Endodermal cell (in vitro differentiated cells): ENCODE data around the gene ALOXE3. TPM values are rescaled to one million over a fixed set of nuclear protein-coding genes. Genes with fewer than 3 reads are reported as not detected.

Experiments
- DNase-seq: peaks from one replicate; pipeline ENCODE4 v3.0.0-alpha.2; 2017
- H3K27ac ChIP-seq: 2 replicates; pipeline ENCODE4 v1.5.1; 2013; ENCODE audit warnings: mild to moderate bottlenecking, low read depth, low read length, moderate library complexity
- H3K27me3 ChIP-seq: 2 replicates; pipeline ENCODE4 v1.6.1; 2013; ENCODE audit warnings: mild to moderate bottlenecking, low read length, moderate library complexity; ENCODE audit not compliant: insufficient read depth, control insufficient read depth, poor library complexity, severe bottlenecking
- H3K36me3 ChIP-seq: 2 replicates; pipeline ENCODE4 v1.7.0; 2013; ENCODE audit warnings: mild to moderate bottlenecking, low read length, moderate library complexity; ENCODE audit not compliant: control insufficient read depth, insufficient read depth
- H3K4me1 ChIP-seq: one replicate; pipeline ENCODE4 v1.7.0; 2013; ENCODE audit warnings: low read length; ENCODE audit not compliant: control insufficient read depth, insufficient read depth
- H3K4me3 ChIP-seq: 2 replicates; pipeline ENCODE4 v1.5.1; 2013; ENCODE audit warnings: mild to moderate bottlenecking, low read length, moderate library complexity
- H3K9ac ChIP-seq: 2 replicates; pipeline ENCODE4 v1.6.1; 2013; ENCODE audit warnings: mild to moderate bottlenecking, low read length, moderate library complexity; ENCODE audit not compliant: poor library complexity, severe bottlenecking; ENCODE audit errors: extremely low read depth
- H3K9me3 ChIP-seq: 2 replicates; pipeline ENCODE4 v1.6.1; 2013; ENCODE audit warnings: mild to moderate bottlenecking, low read length, moderate library complexity; ENCODE audit not compliant: control insufficient read depth
- H3K27ac Mint-ChIP-seq: 2 replicates; pipeline ENCODE4 v1.8.0; 2020; ENCODE audit warnings: mixed read lengths
- H3K27me3 Mint-ChIP-seq: 2 replicates; pipeline ENCODE4 v1.8.0; 2021; ENCODE audit warnings: mild to moderate bottlenecking, mixed read lengths; ENCODE audit not compliant: insufficient read depth
- H3K36me3 Mint-ChIP-seq: 2 replicates; pipeline ENCODE4 v1.8.0; 2020; ENCODE audit warnings: low read depth, mixed read lengths
- H3K4me1 Mint-ChIP-seq: 2 replicates; pipeline ENCODE4 v1.8.0; 2020; ENCODE audit warnings: mixed read lengths
- H3K4me3 Mint-ChIP-seq: 2 replicates; pipeline ENCODE4 v1.8.0; 2020; ENCODE audit warnings: mild to moderate bottlenecking, moderate library complexity, mixed read lengths
- H3K9me3 Mint-ChIP-seq: 2 replicates; pipeline ENCODE4 v1.8.0; 2020; ENCODE audit warnings: mild to moderate bottlenecking, mixed read lengths
- WGBS, 2 experiments: methylation state at CpG; one replicate each; pipeline versions ENCODE4 v1.1.5 to v1.1.7; 2013; ENCODE audit warnings: missing lambda C conversion rate in 2 of 2, mixed read lengths in 1 of 2; ENCODE audit not compliant: insufficient coverage in 1 of 2, insufficient read length in 1 of 2; 5-methylcytosine and 5-hydroxymethylcytosine counted together
- total RNA-seq, 2 donors: library from RNA; stranded (reverse); fragmentation: NEBNext Ultra II Directional in 1 of 2; extraction: Animal tissue kit (Norgen Biotek cat#: 25700) in 1 of 2; gene quantifications; 2 replicates in 1 of 2; 3 replicates in 1 of 2; pipeline ENCODE4 v1.2.1, GENCODE V29; 2021
- TF ChIP-seq, protein P1 (sequence below): fragments of 200-600 bp; sonication (generic); conservative IDR thresholded peaks from 2 replicates; pipeline ENCODE4 v1.5.0; 2021; ENCODE audit warnings: antibody characterized with exemption, mild to moderate bottlenecking

ALOXE3 gene
- total RNA-seq, 2 donors from 2014 or later, result 0.13 to 0.49 TPM

DNA sequence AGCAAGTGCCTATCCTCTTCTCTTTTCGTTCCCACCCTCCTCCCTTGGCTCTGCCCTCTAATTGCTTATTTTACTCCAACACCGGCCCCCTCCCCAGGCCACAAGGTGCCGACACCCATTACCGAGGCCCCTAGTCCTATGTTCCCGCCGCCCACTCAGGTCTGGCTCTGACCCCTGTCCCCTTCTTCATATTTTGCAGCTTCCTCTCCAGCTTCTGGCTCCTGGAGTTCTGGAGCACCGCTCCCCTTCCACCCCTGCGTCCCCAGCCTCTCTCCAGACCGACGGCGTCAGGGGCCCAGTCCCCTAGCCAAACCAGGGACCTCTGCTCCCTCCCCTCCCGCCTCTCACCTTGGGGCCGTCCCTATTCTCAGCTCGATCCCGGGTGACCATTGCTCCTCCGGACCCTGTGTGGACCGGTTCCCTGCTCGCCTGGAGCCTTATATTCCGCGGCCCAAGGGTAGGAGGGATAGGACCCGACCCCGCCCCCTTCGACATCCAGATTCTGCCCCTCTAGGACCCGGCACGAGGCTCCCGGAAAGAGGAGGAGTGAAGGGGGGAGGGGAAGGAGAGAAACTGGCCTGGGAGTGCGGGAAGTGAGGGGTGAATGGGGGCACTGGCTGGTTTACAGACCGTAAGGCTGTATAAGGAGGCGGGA is 5.5 kb upstream of the ALOXE3 start, which contains the start of gene HES7:
Gene HES7, minus strand, starts transcription at position 412 of the 655 bp plus-strand sequence. Its CDS starts 22 bp downstream, at position 390.
- peaks cover 61% of the 10 kb centered on the region for H3K27me3 ChIP-seq
- H3K36me3 Mint-ChIP-seq, result no peaks in the 10 kb centered on the region
- H3K9me3 Mint-ChIP-seq, result no peaks in the 10 kb centered on the region
- H3K9me3 ChIP-seq, result no peaks in the 10 kb centered on the region
- peak; percentile 90 for DNase-seq
- H3K4me1 Mint-ChIP-seq, result peaks cover 20% of the 10 kb centered on the region
- no peaks in the 10 kb centered on the region for H3K36me3 ChIP-seq
- H3K4me3 Mint-ChIP-seq, result peak within 1 kb of the TSS; percentile 83
- peaks cover 64% of the 10 kb centered on the region for H3K27me3 Mint-ChIP-seq
- peak within 1 kb of the TSS; percentile 91 for H3K4me3 ChIP-seq
- TF ChIP-seq, protein P1, sequence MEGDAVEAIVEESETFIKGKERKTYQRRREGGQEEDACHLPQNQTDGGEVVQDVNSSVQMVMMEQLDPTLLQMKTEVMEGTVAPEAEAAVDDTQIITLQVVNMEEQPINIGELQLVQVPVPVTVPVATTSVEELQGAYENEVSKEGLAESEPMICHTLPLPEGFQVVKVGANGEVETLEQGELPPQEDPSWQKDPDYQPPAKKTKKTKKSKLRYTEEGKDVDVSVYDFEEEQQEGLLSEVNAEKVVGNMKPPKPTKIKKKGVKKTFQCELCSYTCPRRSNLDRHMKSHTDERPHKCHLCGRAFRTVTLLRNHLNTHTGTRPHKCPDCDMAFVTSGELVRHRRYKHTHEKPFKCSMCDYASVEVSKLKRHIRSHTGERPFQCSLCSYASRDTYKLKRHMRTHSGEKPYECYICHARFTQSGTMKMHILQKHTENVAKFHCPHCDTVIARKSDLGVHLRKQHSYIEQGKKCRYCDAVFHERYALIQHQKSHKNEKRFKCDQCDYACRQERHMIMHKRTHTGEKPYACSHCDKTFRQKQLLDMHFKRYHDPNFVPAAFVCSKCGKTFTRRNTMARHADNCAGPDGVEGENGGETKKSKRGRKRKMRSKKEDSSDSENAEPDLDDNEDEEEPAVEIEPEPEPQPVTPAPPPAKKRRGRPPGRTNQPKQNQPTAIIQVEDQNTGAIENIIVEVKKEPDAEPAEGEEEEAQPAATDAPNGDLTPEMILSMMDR, result no peak
- H3K4me1 ChIP-seq, result no peaks in the 10 kb centered on the region
- H3K9ac ChIP-seq, result no peak within 1 kb of the TSS
- H3K27ac Mint-ChIP-seq, result peak within 1 kb of the TSS; percentile 11
- WGBS, 2 experiments, result 0% methylated on average over 4 to 29 of the region's 29 CpGs
- H3K27ac ChIP-seq, result no peak within 1 kb of the TSS

DNA sequence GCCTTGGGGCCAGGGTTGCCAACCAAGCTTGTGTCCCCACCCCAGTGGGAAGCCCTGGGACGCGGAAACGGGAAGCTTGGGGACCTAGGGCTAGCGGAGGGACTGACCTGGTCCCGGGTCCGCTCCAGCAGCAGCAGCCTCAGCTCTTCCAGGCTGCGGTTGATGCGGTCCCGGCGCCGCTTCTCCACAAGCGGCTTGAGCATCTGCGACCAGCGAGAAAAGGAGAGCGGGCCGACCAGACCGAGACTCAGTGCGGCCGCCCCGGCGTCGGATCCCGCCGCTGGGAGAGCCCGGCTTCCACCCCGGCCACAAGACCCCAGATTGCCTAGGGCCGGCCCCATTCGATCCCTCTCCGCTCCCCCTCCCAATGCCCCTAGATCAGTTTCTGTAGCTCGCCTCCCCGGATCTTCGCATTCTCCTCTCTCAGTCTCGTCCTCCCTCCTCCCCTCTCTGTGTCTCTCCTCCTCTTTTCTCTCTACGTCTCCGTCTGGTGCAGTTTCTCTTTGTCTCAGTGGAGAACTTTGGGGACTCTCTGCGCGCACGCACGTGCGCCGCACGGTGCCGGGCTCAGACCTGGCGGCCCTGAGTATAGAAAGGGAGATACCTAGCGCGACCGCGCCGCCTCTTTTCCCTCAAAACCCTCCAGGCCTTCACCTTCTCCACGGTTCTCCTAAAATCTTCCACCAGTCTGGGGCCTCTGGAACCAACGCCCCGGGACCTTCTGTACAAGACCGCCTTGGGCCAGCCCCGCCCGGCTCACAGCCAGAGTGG is 4.8 kb upstream of the ALOXE3 start:
- H3K27me3 ChIP-seq, result peaks cover 54% of the 10 kb centered on the region
- peak overlapping the region; percentile 91 for H3K4me3 ChIP-seq
- Mint-ChIP-seq H3K27ac (no peak overlapping the region), H3K27me3 (peaks cover 62% of the 10 kb centered on the region), H3K4me1 (peaks cover 25% of the 10 kb centered on the region), H3K4me3 (peak overlapping the region; percentile 83), H3K9me3 (no peaks in the 10 kb centered on the region), H3K36me3 (no peaks in the 10 kb centered on the region)
- no peak overlapping the region for H3K27ac ChIP-seq
- no peak overlapping the region for H3K9ac ChIP-seq
- TF ChIP-seq, protein P1, result no peak
- WGBS, 2 experiments, result 1% methylated on average over 23 to 55 of the region's 55 CpGs
- peak; percentile 83 for DNase-seq
- H3K36me3 ChIP-seq, result no peaks in the 10 kb centered on the region
- no peaks in the 10 kb centered on the region for H3K4me1 ChIP-seq
- no peaks in the 10 kb centered on the region for H3K9me3 ChIP-seq

DNA sequence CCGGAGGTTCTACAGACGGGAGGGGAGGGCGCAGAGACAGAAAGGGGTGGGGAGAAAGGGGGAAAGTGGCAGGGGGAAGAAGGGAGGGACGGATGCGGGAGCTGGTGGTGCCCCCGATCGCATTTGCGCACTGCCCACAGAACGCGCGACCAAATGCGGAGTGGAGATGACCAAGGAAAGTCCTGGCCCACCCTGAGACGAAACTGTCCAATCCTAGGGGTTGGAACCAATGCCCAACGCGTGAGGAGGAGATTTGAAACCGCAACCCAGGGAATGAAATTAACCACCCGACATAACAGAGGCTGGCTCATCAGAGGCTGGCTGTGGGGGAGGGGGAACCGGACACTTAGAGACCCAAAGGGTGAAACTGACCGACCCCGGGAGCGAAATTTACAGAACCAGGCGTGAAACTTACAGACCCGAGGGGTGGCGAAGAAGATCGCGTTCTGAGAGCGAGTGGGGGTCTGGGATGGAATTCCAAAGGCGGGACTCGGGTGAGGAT is 4.2 kb upstream of the ALOXE3 start:
- Mint-ChIP-seq H3K4me1 (peaks cover 29% of the 10 kb centered on the region), H3K36me3 (no peaks in the 10 kb centered on the region), H3K4me3 (peak overlapping the region; percentile 83), H3K27me3 (peaks cover 63% of the 10 kb centered on the region), H3K27ac (no peak overlapping the region), H3K9me3 (no peaks in the 10 kb centered on the region)
- DNase-seq, result peak; percentile 82
- H3K4me3 ChIP-seq, result peak overlapping the region; percentile 91
- TF ChIP-seq, protein P1, result no peak
- peaks cover 53% of the 10 kb centered on the region for H3K27me3 ChIP-seq
- H3K4me1 ChIP-seq, result no peaks in the 10 kb centered on the region
- H3K36me3 ChIP-seq, result no peaks in the 10 kb centered on the region
- no peak overlapping the region for H3K9ac ChIP-seq
- H3K9me3 ChIP-seq, result no peaks in the 10 kb centered on the region
- H3K27ac ChIP-seq, result no peak overlapping the region
- WGBS, 2 experiments, result 0 to 1% methylated on average over 26 to 29 of the region's 29 CpGs
